ENCODE measurements around the gene SKA3.

Gene SKA3

GRCh38 chr13:21116141-21116540 is 60.2 kb downstream of the SKA3 start:
- DNase-seq (ENCODE audit: low read depth, low spot score), result no peak

- no peak for DNase-seq (ENCODE audit: low read depth, low spot score)
These were observed 61.1 kb downstream of the SKA3 start for GRCh38 chr13:21115231-21115630.

GRCh38 chr13:21111546-21111945 is 64.8 kb downstream of the SKA3 start:
- DNase-seq (ENCODE audit: low read depth, low spot score), result no peak

GRCh38 chr13:21109168-21109567 is 67.2 kb downstream of the SKA3 start:
- no peak for DNase-seq (ENCODE audit: low read depth, low spot score)

GRCh38 chr13:21106089-21106488 is 70.3 kb downstream of the SKA3 start:
- no peak for DNase-seq (ENCODE audit: low read depth, low spot score)

- no peak for DNase-seq (ENCODE audit: low read depth, low spot score)
These were observed 71.9 kb downstream of the SKA3 start for GRCh38 chr13:21104199-21105019.

All from iPS DF 19.7 (cell line).